OCI-LY3 (cell line): Measurements from ENCODE around the gene MCEMP1.

ENCODE experiments used
- CTCF ChIP-seq: fragments of 200-600, 300-600 bp; sonication (generic); IDR thresholded peaks from 2 replicates; pipeline ENCODE4 v1.5.1; 2014; ENCODE audit warnings: antibody characterized with exemption, low read length, low read depth
- EZH2phosphoT487 ChIP-seq: fragments of 200-600 bp; shearing (Covaris generic); IDR thresholded peaks from 2 replicates; pipeline ENCODE4 v1.6.1; 2018; ENCODE audit warnings: antibody characterized with exemption, mixed run types, low read depth

- TF ChIP-seq EZH2phosphoT487 (no peak), CTCF (no peak)
These were observed 14.9 kb upstream of the MCEMP1 start for GRCh38 chr19:7661744-7662538.
